PC-3 (cell line): ENCODE results near the gene NT5DC3. TPM values are rescaled to one million over a fixed set of nuclear protein-coding genes. Genes with fewer than 3 reads are reported as not detected.

Experiments used
- ATAC-seq: fragments of 200-7000 bp; cut with Tn5 transposase; 2 replicates; pipeline ENCODE4 v1.9.1; 2020; ENCODE audit warnings: mild to moderate bottlenecking, moderate library complexity
- BruUV-seq: library from RNA; stranded (reverse); fragments of 400-500 nt; replicated peaks from 2 replicates; lab custom pipeline; 2021; lab: Mats Ljungman, UMichigan
- CTCF ChIA-PET: fragments of 300-600 bp; sonication (Branson Sonifier 250); formaldehyde crosslinking; loops from one replicate; lab custom pipeline; 2022; ENCODE audit warnings: antibody characterized with exemption; lab: Charles Lee
- POLR2A ChIA-PET: fragments of 300-600 bp; sonication (Branson Sonifier 250); formaldehyde crosslinking; loops from one replicate; lab custom pipeline; 2022; ENCODE audit warnings: antibody characterized with exemption; ENCODE audit not compliant: unreplicated experiment; lab: Charles Lee
- DNase-seq: peaks from one replicate; pipeline ENCODE4 v3.0.0-alpha.2; 2015
- H2AFZ ChIP-seq: fragments of 300-600 bp; sonication (generic); 2 replicates; pipeline ENCODE4 v1.6.0; 2016; ENCODE audit warnings: antibody characterized with exemption, low read length
- H3F3A ChIP-seq: fragments of 300-600 bp; sonication (generic); one replicate; pipeline ENCODE4 v1.6.0; 2017; ENCODE audit warnings: antibody characterized with exemption, low read length, control low read depth, mild to moderate bottlenecking; ENCODE audit not compliant: unreplicated experiment
- H3K27ac ChIP-seq: fragments of 300-600 bp; sonication (generic); 2 replicates; pipeline ENCODE4 v1.5.1; 2016; ENCODE audit warnings: mild to moderate bottlenecking, low read length
- H3K27me3 ChIP-seq: fragments of 300-600 bp; sonication (generic); 2 replicates; pipeline ENCODE4 v1.6.1; 2016; ENCODE audit warnings: low read length, mixed read lengths
- H3K36me3 ChIP-seq: fragments of 300-600 bp; sonication (generic); 2 replicates; pipeline ENCODE4 v1.6.1; 2016; ENCODE audit warnings: low read depth, mixed run types, low read length, mixed read lengths
- H3K4me1 ChIP-seq: fragments of 300-600 bp; sonication (generic); 2 replicates; pipeline ENCODE4 v1.5.1; 2016; ENCODE audit warnings: low read length; ENCODE audit not compliant: insufficient read depth
- H3K4me2 ChIP-seq: fragments of 300-600 bp; sonication (generic); 2 replicates; pipeline ENCODE4 v1.6.0; 2016; ENCODE audit warnings: low read length
- H3K4me3 ChIP-seq: fragments of 300-600 bp; sonication (generic); 2 replicates; pipeline ENCODE4 v1.5.1; 2016; ENCODE audit warnings: mild to moderate bottlenecking, low read length, mixed read lengths
- H3K79me2 ChIP-seq: fragments of 300-600 bp; sonication (generic); 2 replicates; pipeline ENCODE4 v1.6.1; 2017; ENCODE audit warnings: low read length, mixed read lengths
- H3K9ac ChIP-seq: fragments of 300-600 bp; sonication (generic); 2 replicates; pipeline ENCODE4 v1.6.0; 2016; ENCODE audit warnings: mild to moderate bottlenecking, low read length
- H3K9me2 ChIP-seq: fragments of 300-600 bp; sonication (generic); replicated peaks from 2 replicates; pipeline ENCODE4 v1.6.1; 2016; ENCODE audit warnings: mixed run types, low read length, mixed read lengths
- H3K9me3 ChIP-seq: fragments of 300-600 bp; sonication (generic); 2 replicates; pipeline ENCODE4 v1.6.1; 2016; ENCODE audit warnings: low read length, mixed read lengths
- H4K20me1 ChIP-seq: fragments of 300-600 bp; sonication (generic); 2 replicates; pipeline ENCODE4 v1.6.1; 2016; ENCODE audit warnings: low read length, mixed read lengths
- CTCF ChIP-seq: fragments of 300-600 bp; sonication (generic); conservative IDR thresholded peaks from 2 replicates; pipeline ENCODE4 v1.5.1; 2017; ENCODE audit warnings: antibody characterized with exemption, low read depth, mild to moderate bottlenecking, low read length
- EZH2 ChIP-seq: fragments of 300-600 bp; sonication (generic); IDR thresholded peaks from one replicate; pipeline ENCODE4 v1.6.1; 2017; ENCODE audit warnings: antibody characterized with exemption, mild to moderate bottlenecking, low read length; ENCODE audit not compliant: unreplicated experiment
- EZH2phosphoT487 ChIP-seq: fragments of 300-600 bp; sonication (generic); IDR thresholded peaks from 2 replicates; pipeline ENCODE4 v1.6.1; 2018; ENCODE audit warnings: mild to moderate bottlenecking, antibody characterized with exemption, low read length, borderline replicate concordance
- intact Hi-C: fragments of 100-400 bp; cut with micrococcal nuclease; formaldehyde crosslinking; loops from 2 replicates; pipeline ENCODE4 v1.9.0; 2023
- total RNA-seq: library from RNA; depleted of rRNA; stranded (reverse); fragments of >200 nt; gene quantifications from 2 replicates; pipeline ENCODE4 v1.2.3, GENCODE V29; 2014

Gene NT5DC3
- total RNA-seq, 1 experiment from 2014 or later, result 15.7 TPM

GRCh38 chr12:103841690-103842584 is 903 bp upstream of the NT5DC3 start:
- peak overlapping the region; percentile 85 for H2AFZ ChIP-seq
- TSS peak; percentile 80 for BruUV-seq

GRCh38 chr12:103840462-103840875 is 565 bp downstream of the NT5DC3 start:
- no TSS peak for BruUV-seq
- Histone ChIP-seq H3K27ac (0 out of 2 replicates have a peak overlapping the region, but pooled peaks have one; percentile 8), H3K9me3 (no peaks in the 10 kb centered on the region), H3K79me2 (peaks cover 53% of the 10 kb centered on the region), H3F3A (no peaks in the 10 kb centered on the region), H3K9me2 (no peaks in the 10 kb centered on the region), H3K36me3 (peaks cover 2% of the 10 kb centered on the region; the same call in 1 of the 2 replicates), H3K4me2 (peak overlapping the region; percentile 81), H2AFZ (peak overlapping the region; percentile 46; the same call in 1 of the 2 replicates), H3K9ac (peak overlapping the region; percentile 84), H4K20me1 (peaks cover 25% of the 10 kb centered on the region), H3K27me3 (no peaks in the 10 kb centered on the region), H3K4me3 (peak overlapping the region; percentile 93), H3K4me1 (peaks cover 31% of the 10 kb centered on the region)
- DNase-seq (peak; percentile 45), ATAC-seq (peak; percentile 6; the same call in 1 of the 2 replicates)
- TF ChIP-seq EZH2phosphoT487 (no peak), CTCF (no peak), EZH2 (no peak)
- CTCF ChIA-PET, result no interaction called here
- intact Hi-C loops, result no loop called here
- POLR2A ChIA-PET, result interaction anchor here (0.5 to 1.0 kb wide), 5 partner anchors 12 to 99 kb away, joined by 5 to 9 read pairs (median 9); partner anchors contain the start of gene HSP90B1

More at GRCh38 chr12:103841690-103842584, 903 bp upstream of the NT5DC3 start:
- TF ChIP-seq CTCF, result no peak
- no peak; the same call in 1 of the 2 replicates for TF ChIP-seq EZH2phosphoT487
- TF ChIP-seq EZH2, result no peak
- peak overlapping the region; percentile 79 for H3K4me3 ChIP-seq
- no peaks in the 10 kb centered on the region for H3K36me3 ChIP-seq
- H4K20me1 ChIP-seq, result peaks cover 24% of the 10 kb centered on the region
- H3K9me3 ChIP-seq, result no peaks in the 10 kb centered on the region
- ChIA-PET CTCF (interaction anchor here (0.6 to 1.2 kb wide), 3 partner anchors 36 to 345 kb away, joined by 3 to 4 read pairs (median 3); no protein-coding TSS in a partner anchor), POLR2A (interaction anchor here (1.0 kb wide), 1 partner anchor 17 kb away, joined by 9 read pairs; no protein-coding TSS in a partner anchor)
- no peaks in the 10 kb centered on the region for H3F3A ChIP-seq
- DNase-seq (peak; percentile 100), ATAC-seq (peak; percentile 75)
- peak overlapping the region; percentile 99 for H3K4me2 ChIP-seq
- peak overlapping the region; percentile 83 for H3K9ac ChIP-seq
- intact Hi-C loops, result loop anchor here (1.0 kb wide), 3 partner anchors 9 to 88 kb away; partner anchors contain the start of gene HSP90B1
- peak overlapping the region; percentile 92 for H3K27ac ChIP-seq
- no peaks in the 10 kb centered on the region for H3K27me3 ChIP-seq
- no peaks in the 10 kb centered on the region for H3K9me2 ChIP-seq
- peaks cover 38% of the 10 kb centered on the region for H3K79me2 ChIP-seq
- peaks cover 31% of the 10 kb centered on the region for H3K4me1 ChIP-seq
